HG02840 (cell line): ENCODE results near the gene ITGB2.

ENCODE experiments used
- ATAC-seq: cut with Tn5 transposase; IDR thresholded peaks from one replicate; pipeline ENCODE4 v1.9.1; 2021; ENCODE audit warnings: mild to moderate bottlenecking, moderate library complexity, moderate number of reproducible peaks; ENCODE audit not compliant: unreplicated experiment, low FRiP score

ITGB2 gene

DNA sequence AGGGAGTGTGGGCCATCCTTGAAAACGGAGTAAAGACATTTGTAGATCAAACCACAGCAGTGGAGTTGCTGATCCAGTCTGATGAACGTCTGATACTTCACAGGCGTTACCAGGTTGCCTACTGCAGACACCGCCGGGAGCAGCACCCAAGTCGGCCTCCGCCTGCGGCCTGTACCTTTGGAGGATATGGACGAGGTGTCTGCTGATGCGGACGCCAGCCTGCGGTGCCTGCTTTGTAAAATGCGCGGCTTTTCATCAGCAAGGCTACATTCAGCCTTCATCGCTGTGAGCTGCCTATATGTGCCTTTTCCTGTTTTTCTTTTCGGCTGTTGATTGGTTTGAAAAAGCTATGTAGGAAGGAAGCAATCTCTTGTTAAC lies 35.1 kb upstream of the ITGB2 start:
- ATAC-seq = no peak

DNA sequence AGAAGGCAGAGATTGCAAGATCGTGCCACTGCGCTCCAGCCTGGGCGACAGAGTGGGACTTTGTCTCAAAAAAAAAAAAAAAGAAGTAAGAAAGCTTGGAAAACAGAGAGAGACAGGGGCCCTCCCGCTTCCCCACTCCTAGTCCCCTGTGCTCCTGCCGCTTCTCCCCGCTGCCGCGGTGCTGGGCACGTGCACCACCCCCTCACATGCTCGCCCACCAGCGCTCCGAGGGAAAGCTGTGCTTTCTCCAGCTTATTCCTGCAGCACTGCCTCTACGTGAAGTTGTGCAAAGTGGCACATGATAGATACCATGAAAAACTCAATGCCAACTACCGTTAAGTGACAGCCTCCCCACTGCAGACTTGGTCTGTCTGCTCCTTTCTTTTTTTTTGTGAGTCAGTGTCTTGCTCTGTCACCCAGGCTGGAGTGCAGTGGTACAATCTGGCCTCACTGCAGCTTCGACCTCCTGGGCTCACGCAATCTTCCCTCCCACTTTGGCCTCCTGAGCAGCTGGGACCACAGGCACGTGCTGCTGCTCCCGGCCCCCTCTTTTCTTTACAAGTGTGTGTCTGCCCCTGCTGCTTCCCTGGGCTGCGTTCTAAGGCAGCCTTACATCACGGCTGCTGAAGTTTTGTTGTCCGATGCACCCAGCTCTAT lies 34.6 kb upstream of the ITGB2 start:
- no peak for ATAC-seq

DNA sequence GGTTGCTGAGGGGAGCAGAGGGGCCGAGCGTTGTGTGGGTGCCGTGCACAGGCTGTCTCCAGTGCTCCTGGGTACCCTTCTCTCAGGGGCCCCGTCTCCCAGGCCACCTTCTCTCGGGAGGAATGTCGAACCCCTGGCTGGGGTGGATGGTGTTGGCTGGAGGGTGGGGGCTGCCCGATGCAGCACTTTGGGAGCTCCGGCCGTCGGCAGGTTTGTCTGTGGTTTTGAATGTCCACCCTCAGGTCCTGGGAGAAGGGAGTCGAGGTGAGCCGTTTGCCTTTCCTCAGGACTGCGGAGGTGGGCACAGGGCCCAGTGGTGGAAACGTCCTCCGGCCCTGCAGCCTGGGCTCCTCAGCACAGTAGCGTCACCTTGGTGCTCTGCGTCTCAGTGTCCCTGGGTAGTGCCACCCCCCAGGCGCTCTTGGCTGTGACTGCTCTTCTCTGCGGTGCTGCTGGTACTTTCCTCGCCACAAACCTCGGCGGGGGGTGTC lies 33.6 kb upstream of the ITGB2 start:
- ATAC-seq = no peak

DNA sequence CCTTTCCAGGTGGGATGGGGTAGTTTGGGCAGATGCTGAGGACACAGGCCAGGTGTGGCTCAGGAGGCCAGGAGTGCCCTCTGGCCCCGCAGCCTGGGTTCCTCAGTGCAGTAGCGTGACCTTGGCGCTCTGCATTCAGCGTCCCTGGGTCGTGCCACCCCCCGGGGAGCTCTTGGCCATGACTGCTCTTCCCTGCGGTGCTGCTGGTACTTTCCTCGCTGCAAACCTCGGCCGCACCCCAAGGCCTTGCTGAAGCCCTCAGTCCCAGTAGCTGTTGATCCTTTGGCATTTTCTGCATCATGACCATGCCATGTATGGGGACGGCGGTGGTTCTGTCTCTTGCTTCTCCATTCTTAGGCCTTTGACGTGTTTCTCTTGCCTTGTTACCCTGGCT lies 32.9 kb upstream of the ITGB2 start:
- no peak for ATAC-seq

DNA sequence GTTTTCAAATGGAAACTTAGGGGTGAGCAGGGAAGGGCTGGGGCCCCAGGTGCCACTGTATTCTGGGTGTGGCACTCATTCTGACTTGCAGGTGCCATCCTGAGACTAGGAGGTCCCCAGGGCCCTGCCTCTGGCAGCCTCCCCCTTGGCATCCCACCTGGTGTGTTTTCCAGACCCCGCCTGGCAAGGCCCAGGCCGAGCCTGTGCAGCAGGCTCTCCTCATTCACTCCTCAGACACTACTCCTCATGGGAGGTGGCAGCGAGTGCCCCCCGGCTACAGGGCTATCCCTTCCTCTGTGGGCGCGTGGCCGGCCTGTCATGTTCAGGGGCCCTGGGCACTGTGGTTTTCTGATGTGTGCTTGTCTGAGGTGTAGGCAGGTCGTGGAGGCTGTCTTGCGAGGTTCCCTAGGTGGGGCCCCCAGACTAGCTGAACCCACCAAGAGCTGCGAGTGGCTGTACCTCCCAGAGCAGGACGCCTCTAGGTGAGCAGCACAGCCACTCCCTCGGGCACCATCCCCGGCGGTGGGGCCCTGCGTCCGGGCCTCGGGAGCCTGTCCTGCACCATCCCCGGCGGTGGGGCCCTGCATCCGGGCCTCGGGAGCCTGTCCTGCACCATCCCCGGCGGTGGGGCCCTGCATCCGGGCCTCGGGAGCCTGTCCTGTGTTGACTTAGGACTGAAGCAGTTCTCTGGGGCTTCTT lies 32.4 kb upstream of the ITGB2 start:
- ATAC-seq = no peak

DNA sequence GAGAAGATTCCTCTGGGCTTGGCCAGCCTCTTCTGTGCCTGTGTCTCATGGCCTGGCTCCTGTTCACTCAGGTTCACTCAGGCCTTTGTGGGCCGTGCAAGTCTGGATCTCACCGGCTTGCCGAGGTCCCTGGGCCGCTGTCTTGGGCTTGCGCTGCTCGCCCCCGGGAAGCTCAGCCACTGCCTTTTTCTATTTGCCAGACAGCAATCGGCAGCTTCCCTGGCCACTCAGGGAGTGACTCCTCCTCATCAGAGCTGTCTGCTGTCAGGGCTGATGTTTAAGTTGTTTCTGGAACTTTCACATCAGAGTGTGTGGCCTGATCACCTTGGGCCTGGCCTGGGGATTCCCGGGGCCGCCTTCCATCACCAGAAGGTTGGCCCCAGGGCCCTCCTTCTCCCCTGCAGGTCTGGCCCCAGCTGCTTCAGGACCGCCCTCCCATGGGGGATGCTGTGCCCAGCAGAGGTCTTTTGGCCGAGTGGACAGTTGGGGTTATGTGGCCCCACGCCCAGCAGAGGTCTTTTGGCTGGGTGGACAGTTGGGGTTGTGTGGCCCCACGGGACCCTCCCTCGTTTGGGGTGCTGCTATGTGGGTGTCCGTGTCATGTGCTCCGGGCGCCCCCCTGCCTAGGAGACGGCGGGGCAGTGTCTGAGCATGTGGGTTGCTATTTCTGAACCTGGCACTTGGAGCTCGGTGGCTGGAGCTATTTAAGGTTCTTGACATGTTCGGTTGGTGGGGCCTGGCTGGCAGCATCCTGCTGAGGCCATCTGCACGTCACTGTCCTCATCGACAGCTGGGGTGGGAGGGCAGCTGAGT lies 31.6 kb upstream of the ITGB2 start:
- ATAC-seq = no peak

DNA sequence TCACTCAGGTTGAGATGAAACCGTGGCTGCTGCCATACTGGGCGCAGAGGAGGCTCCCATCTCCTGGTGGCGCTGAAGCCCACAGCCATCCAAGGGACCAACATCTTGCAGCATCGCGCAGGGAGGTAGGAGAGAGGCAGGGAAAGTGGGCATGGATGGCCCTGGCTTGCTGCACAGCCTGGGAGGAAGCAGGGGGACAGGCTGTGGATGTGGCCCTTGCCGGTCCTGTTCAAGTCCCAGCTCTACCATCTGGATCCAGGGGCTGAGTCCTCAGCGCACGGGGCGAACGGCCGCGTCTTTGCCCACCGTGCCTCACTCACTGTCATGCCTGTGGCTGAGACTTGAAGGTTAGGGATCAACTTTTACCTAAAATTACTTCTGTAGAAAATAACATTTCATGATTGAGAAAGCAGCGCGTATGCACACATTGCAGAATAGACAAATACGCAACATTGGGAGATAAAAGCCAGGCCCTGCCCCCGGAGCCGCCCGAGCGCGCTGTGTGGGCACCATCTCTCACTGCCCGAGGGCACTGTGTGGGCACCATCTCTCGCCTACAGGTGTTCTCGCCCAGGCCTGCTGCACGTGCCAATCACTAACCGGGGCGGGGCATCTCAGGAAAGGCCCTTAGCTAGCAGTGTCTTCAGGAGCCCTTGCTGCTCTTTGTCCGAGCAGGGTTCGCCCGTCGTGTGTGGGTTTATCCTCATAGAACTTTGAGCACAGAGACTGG lies 30.7 kb upstream of the ITGB2 start:
- no peak for ATAC-seq

DNA sequence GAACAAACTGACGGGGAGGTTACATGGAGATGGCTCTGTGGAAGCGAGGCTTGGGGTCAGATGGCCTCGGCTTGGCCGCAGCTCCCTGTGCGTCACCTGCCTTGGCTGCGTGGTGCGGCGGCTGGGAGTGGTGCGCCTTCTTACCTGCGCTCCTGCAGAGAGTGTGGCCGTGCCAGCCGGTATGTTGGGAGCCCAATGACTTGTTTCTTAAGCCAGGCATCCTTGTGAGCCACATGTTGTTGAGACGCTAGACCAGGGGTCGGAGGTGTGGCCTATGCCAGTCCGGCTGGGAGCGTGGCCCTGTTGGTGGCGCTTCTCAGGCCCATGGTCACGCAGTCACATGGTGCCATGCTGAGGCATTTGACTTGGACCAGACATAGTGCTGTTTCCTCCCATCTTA lies 29.7 kb upstream of the ITGB2 start:
- ATAC-seq = no peak

DNA sequence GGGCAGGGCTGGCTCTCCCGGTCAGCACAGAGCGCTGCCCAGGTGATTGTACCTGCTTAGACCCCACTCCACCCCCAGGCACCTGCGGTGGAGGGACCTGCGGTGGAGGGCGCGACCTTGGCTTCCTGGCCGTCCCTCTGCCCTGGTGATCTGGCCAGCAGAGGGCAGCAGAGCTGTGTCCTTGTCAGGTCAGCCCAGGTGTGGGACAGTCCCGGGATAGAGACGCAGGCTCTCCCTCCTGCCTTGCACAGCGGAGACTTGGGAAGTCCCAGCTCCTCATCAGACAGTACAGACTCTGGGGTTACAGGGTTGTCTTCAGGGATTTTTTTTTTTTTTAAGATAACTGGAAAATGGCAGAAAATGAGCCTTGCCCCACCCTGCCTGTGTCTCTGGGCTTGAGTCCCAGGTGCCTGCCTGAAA lies 29.1 kb upstream of the ITGB2 start:
- no peak for ATAC-seq

DNA sequence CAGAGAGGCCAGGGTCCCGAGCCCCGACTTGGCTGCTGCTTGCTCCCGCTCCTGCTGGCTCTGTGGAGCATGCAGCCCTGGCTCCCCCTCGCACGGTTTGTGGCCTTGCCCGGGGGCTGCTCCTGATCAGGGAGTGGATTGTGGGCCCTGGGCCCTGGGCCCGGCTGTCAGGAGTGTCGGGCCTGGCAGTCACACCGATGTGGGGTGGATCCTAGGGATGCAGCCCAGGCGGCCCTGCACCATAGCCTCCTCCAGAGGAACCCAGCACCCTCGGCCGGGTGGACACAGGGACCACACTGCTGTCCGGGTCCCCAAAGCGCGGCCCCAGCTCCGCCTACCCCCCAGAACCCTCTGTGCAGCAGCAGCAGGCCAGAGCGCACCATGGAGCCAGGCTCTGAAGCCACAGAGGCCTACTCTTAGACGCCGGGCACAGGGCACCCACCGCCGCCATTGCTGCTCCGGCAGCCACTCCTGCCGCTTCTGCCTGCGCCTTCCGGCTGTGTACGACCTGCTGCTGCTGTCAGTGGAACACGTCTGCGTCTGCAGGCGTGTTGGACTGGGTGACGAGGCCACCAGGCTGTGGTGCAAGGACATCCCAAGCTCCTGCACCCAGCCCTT lies 28.6 kb upstream of the ITGB2 start:
- ATAC-seq = no peak

DNA sequence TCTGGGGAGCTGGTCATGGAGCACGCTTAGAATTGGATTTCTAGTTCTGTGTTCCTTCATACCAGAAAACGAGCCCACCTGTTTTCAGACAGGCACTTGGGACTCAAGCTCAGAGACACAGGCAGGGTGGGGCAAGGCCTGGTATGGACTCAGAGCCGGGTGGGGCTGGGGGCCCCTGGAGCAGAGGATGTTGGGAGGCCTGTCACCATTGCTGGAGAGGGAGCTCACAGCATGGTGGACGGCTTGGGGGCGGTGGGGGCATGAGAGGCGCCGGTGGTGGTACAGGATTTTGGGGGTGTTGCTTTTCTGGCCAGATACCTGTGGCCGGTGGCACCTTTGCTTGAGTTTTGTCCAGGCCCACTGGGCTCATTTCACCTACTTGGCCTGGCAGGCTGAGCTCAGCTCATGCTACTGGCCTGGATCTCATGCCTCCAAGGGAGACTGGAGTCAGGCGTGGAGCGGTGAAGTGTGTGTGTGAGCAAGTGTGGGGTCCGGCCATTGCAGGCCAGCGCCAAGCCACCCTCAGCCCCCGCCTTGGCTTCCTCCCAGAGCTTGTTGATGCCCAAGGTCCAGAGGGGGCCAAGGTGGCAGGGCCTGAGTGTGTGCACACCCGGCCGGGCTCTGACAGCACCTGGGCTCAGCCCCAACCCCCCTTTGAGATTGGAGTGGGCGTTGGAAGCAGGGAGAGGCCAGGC lies 27.9 kb upstream of the ITGB2 start:
- ATAC-seq = no peak

DNA sequence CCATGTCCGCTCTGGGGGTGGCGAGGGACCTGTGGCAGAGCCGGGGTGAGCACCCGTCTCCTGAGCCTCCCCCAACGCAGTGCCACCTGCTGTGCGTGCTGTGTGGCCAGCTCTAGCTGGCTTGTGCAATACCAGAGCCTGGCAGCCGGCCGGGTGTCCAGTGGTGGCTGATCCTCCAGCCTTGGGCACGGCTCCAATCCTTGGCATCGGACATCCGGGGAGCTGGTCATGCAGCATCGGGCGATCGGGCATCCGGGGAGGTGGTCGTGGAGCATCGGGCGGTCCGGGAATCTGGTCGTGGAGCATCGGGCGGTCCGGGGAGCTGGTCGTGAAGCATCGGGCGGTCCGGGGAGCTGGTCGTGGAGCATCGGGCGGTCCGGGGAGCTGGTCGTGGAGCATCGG lies 27.2 kb upstream of the ITGB2 start:
- ATAC-seq = no peak

DNA sequence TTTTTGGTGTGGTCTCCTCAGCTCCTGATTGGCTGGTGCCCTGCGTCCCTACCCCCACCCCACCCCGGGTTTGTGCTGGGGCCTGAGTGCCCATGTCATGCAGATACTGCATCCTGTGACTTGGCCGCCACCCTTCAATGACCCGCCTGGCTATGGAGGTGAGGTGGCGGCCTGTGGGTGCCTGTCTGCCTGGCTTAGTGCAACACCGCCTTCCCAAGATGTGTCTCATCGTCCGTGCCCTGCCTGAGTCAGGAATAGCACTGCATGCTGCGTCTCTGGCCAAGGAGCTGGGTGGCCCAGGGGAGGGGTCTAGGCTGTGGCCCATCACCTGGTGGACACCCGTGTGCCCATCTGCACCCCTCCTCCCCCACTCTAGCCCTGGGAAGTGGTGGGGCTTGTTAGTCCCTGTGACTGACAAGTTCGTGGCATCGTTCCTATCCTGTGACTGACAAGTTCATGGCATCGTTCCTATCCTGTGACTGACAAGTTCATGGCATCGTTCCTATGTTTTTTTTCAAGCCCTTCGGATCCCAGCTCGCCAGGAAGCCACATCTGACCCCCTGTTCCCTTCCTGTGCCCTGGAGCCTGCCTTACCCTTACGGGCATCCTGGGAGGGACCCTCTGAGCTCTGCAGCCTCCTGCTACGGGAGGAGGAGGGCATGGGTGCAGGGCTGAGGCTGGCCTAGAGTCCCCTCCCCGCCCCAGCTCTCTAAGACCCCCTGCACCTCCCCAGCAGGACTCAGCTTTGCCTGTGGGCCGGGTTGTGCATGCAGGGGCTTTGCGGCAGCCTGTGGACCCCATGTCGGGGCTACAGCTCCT lies 26.6 kb upstream of the ITGB2 start:
- no peak for ATAC-seq

DNA sequence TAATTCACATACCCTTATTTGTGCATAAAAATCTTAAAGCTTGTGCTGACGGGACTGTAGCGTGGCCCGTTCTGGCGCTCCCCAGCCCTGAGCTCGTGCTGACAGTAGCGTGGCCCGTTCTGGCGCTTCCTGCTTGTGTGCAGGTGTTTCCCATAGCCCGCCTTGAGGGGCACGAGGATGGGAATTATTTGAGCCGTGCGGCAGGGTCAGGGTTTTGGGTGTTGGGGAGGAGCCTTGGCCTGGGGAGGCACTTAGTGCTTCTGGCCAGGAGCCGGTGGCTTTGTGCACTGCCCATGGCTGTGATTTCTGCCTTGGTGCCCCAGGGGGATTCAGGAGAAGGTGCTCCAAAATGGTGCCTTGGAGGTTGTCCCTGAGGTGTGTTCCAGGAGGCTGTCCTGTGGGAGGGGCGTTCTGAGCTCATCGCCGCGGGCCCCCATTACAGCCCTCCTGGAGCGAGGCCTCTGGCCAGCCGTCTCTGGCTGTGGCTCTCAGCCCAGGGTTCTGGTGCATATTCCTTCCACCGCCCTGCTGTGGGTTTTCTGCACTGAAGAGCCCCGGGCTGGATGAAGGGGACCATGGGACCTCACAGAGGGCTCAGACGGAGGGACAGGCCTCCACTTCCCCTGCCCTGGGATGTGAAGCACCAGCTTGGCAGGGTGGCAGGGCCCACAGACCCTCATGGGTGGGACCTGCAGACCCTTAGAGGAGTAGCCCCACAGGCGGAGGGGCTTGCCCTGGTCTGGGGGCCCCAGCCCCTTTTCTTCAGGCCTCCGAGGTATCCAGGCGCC lies 25.7 kb upstream of the ITGB2 start:
- no peak for ATAC-seq

DNA sequence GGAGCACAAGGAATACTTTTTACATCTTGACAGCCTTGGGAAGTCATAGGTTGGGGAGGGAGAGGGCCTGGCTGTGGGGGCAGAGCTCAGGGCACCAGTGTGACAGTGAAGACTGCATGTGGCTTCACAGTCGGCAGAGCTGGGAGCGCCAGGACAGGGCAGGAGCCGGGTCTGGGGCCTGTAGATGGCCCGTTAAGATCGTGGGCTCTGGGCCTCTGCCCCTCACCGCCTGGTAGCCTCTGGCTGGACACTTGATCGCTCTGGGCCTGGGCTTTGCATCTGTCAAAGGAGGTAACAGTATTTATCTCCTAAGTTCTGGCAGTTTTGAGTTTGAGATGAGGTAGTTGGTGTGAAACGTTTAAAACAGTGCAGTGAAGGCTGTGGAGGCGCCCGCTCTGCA lies 23.9 kb upstream of the ITGB2 start:
- no peak for ATAC-seq

DNA sequence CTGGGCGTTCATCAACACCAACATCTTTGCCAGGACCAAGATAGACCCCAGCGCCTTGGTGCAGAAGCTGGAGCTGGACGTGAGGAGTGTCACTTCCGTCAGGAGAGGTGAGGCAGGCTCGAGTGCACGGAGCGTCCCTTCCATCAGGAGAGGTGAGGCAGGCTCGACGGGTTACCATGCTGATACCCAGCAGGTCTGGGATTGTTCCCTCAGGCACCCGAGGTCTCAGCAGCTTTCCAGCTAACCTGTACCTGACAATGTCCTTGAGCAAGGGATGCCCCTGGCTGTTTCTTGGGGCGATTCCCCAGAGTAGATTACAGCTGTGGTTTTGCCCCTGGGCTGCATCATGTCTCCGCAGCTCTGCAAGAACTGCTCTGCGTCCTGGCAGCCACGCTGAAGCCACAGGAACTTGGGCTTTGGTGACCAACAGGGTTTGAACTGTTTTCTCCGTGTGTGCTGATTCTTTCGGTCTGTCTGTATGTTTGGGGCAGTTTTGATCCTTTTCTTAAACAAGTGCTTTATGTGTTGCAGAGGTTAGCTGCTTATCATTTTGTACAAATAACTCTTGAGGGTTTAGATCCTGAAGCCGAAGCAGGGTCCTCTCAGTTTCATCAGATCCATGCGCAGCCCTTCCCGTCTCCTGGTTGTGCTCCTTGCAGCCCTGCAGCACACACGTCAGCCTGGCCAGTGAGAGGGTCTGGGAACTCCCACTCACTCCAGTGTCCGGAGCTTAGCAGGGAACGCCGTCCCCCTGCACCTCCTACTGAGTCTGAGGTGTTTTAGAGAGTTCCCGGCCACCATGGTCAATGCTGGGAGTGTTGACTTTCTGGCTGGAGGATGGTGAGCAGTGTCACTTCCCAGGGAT lies 23.2 kb upstream of the ITGB2 start:
- ATAC-seq = no peak

DNA sequence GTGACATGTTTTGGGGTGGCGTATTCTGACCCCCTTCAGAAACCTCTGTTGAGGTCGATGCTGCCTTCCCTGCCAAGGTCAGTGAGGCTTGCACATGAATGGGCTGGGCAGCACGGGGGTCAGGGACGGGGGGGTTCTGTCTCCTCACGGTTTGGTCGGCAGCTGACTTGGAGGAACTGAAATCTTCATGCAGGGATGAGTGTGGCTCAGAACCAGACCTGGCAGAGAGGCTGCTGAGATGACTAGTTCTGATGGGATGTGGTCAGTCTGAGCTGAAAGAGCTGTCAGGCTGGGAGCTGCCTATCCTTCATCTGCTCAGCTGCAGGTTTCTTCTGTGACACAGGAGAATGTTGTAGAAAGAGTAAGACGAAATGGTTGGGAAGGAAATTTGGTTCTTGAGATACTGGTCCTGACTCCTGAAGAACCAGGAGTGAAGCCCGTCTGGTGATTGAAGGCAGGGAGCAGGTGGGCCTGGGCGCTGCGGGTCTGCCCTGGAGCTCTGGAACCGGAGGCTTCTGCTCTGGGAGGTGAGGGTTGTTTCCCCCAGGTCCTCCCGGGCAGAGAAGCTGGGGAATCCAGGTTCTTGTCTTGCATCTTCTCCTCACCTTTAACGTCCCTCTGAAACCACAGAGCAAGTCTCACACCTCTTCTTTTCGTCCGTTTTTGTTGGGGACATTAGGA lies 22.4 kb upstream of the ITGB2 start:
- ATAC-seq = no peak
